Measurements from ENCODE around the gene IGSF23. TPM values are rescaled to one million over a fixed set of nuclear protein-coding genes. Genes with fewer than 3 reads are reported as not detected.

The IGSF23 gene
- total and polyA plus RNA-seq, 4 donors, result 0.47 to 11.4 (median 3.3) TPM

DNA sequence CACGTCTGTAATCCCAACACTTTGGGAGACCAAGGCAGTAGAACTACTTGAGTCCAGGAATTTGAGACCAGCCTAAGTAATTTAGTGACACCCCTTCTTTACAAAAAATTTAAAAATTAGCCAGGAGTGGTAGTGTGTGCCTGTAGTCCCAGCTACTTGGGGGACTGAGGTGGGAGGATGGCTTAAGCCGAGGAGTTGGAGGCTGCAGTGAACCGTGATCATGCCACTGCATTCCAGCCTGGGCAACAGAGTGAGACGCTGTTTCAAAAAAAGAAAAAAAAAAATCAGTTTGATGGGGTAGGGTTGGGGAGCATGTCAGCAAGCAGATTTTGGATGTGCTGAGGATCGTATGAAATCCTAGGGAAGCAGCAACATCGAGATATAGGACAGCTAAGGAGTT lies 62.2 kb downstream of the IGSF23 start:
- Histone ChIP-seq H3K4me3 (ENCODE audit: low read depth in 1 of 3, low read length in 3 of 3) (no peak overlapping the region), H3K27ac (ENCODE audit: low read depth in 1 of 2, low read length in 2 of 2) (no peak overlapping the region), H3K9me3 (ENCODE audit: control insufficient read depth in 4 of 4, low read length in 3 of 4) (no peaks in the 10 kb centered on the region), H3K36me3 (ENCODE audit: control insufficient read depth in 4 of 4, insufficient read depth in 3 of 4, low read depth in 1 of 4, low read length in 3 of 4) (peaks cover 0 to 8% (median 3%) of the 10 kb centered on the region in 4 donors), H3K9ac (ENCODE audit: low read depth in 1 of 2, low read length in 2 of 2) (no peak overlapping the region), H3K27me3 (ENCODE audit: control insufficient read depth in 4 of 4, insufficient read depth in 4 of 4, low read length in 3 of 4) (no peaks in the 10 kb centered on the region), H3K4me1 (ENCODE audit: control insufficient read depth in 4 of 4, insufficient read depth in 4 of 4, low read length in 3 of 4) (no peaks in the 10 kb centered on the region)
- no peak for DNase-seq (ENCODE audit: low spot score)
- no peak for TF ChIP-seq RXRA (IDR thresholded peaks at IDR 0.05)
- no peak for TF ChIP-seq FOXA2 (IDR thresholded peaks at IDR 0.05)
- no peak for TF ChIP-seq GABPA (IDR thresholded peaks at IDR 0.05 in 1 of 2, conservative IDR thresholded peaks at IDR 0.05 in 1 of 2)
- TF ChIP-seq JUND (IDR thresholded peaks at IDR 0.05), result no peak
- TF ChIP-seq YY1 (IDR thresholded peaks at IDR 0.05), result no peak
- TF ChIP-seq, protein P1, sequence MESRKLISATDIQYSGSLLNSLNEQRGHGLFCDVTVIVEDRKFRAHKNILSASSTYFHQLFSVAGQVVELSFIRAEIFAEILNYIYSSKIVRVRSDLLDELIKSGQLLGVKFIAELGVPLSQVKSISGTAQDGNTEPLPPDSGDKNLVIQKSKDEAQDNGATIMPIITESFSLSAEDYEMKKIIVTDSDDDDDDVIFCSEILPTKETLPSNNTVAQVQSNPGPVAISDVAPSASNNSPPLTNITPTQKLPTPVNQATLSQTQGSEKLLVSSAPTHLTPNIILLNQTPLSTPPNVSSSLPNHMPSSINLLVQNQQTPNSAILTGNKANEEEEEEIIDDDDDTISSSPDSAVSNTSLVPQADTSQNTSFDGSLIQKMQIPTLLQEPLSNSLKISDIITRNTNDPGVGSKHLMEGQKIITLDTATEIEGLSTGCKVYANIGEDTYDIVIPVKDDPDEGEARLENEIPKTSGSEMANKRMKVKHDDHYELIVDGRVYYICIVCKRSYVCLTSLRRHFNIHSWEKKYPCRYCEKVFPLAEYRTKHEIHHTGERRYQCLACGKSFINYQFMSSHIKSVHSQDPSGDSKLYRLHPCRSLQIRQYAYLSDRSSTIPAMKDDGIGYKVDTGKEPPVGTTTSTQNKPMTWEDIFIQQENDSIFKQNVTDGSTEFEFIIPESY (IDR thresholded peaks at IDR 0.05), result no peak
- TF ChIP-seq, protein P2, sequence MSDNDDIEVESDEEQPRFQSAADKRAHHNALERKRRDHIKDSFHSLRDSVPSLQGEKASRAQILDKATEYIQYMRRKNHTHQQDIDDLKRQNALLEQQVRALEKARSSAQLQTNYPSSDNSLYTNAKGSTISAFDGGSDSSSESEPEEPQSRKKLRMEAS (IDR thresholded peaks at IDR 0.05), result no peak
- no peak for TF ChIP-seq EGR1 (IDR thresholded peaks at IDR 0.05; ENCODE audit: low read depth in 2 of 2)
- no peak for TF ChIP-seq HNF4G (IDR thresholded peaks at IDR 0.05)
- TF ChIP-seq NR2F2 (IDR thresholded peaks at IDR 0.05), result no peak
- TF ChIP-seq RAD21 (IDR thresholded peaks at IDR 0.05), result no peak
- no peak for TF ChIP-seq HNF4A (conservative IDR thresholded peaks at IDR 0.05)
- no peak for TF ChIP-seq REST (IDR thresholded peaks at IDR 0.05)
- 97% methylated on average over 6 of the region's 6 CpGs for WGBS

DNA sequence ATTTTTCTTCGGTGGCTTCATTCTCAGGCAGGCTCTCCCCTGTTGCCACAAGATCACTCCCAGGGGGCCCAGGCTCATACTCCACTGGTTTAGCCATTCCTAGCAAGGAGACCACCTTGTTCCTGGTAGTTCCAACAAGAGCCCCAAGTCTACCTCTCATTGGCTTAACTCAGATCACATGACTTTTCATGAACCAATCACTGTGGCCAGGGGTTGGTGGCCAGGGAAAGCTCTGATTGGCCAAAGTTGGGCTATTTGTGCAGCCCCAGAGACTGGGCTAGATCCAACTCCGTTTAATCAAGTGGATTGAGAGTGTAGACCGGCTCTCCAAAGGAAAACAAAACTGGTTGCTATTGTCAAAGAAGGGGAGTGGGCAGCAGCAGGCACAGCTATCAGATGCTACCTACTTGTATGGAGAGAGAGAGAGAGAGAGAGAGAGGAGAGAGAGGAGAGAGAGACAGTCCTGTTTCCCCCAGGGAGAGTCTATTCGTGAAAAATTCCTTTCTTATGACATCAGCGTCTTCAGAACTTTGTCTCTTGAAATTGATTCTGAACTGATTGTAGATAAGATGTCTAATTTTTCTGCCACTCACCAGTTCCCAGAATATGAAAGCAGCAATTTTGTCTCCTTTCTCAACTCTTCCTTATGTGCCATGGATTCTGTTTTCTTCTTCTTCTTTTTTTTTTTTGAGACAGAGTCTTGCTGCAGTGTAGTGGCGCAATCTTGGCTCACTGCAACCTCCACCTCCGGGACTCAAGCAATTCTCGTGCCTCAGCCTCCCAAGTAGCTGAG lies 63.9 kb downstream of the IGSF23 start:
- H3K27me3 ChIP-seq (ENCODE audit: control insufficient read depth in 4 of 4, insufficient read depth in 4 of 4, low read length in 3 of 4), result no peaks in the 10 kb centered on the region
- no peak overlapping the region for H3K4me3 ChIP-seq (ENCODE audit: low read depth in 1 of 3, low read length in 3 of 3)
- H3K9me3 ChIP-seq (ENCODE audit: control insufficient read depth in 4 of 4, low read length in 3 of 4), result no peaks in the 10 kb centered on the region
- no peak for DNase-seq (ENCODE audit: low spot score)
- peaks cover 0 to 2% (median 0%) of the 10 kb centered on the region in 4 donors for H3K4me1 ChIP-seq (ENCODE audit: control insufficient read depth in 4 of 4, insufficient read depth in 4 of 4, low read length in 3 of 4)
- no peak overlapping the region for H3K9ac ChIP-seq (ENCODE audit: low read depth in 1 of 2, low read length in 2 of 2)
- peaks cover 0 to 11% (median 3%) of the 10 kb centered on the region in 4 donors for H3K36me3 ChIP-seq (ENCODE audit: control insufficient read depth in 4 of 4, insufficient read depth in 3 of 4, low read depth in 1 of 4, low read length in 3 of 4)
- no peak overlapping the region for H3K27ac ChIP-seq (ENCODE audit: low read depth in 1 of 2, low read length in 2 of 2)
- 80% methylated on average over 8 of the region's 8 CpGs for WGBS
- no peak for TF ChIP-seq HNF4G (IDR thresholded peaks at IDR 0.05)
- TF ChIP-seq, protein P1 (IDR thresholded peaks at IDR 0.05), result no peak
- no peak for TF ChIP-seq RAD21 (IDR thresholded peaks at IDR 0.05)
- TF ChIP-seq JUND (IDR thresholded peaks at IDR 0.05), result no peak
- no peak for TF ChIP-seq HNF4A (conservative IDR thresholded peaks at IDR 0.05)
- TF ChIP-seq GABPA (IDR thresholded peaks at IDR 0.05 in 1 of 2, conservative IDR thresholded peaks at IDR 0.05 in 1 of 2), result no peak
- TF ChIP-seq TAF1 (conservative IDR thresholded peaks at IDR 0.05), result no peak
- no peak for TF ChIP-seq RXRA (IDR thresholded peaks at IDR 0.05)
- no peak for TF ChIP-seq FOXA2 (IDR thresholded peaks at IDR 0.05)
- TF ChIP-seq, protein P3, sequence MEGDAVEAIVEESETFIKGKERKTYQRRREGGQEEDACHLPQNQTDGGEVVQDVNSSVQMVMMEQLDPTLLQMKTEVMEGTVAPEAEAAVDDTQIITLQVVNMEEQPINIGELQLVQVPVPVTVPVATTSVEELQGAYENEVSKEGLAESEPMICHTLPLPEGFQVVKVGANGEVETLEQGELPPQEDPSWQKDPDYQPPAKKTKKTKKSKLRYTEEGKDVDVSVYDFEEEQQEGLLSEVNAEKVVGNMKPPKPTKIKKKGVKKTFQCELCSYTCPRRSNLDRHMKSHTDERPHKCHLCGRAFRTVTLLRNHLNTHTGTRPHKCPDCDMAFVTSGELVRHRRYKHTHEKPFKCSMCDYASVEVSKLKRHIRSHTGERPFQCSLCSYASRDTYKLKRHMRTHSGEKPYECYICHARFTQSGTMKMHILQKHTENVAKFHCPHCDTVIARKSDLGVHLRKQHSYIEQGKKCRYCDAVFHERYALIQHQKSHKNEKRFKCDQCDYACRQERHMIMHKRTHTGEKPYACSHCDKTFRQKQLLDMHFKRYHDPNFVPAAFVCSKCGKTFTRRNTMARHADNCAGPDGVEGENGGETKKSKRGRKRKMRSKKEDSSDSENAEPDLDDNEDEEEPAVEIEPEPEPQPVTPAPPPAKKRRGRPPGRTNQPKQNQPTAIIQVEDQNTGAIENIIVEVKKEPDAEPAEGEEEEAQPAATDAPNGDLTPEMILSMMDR (IDR thresholded peaks at IDR 0.05; ENCODE audit: low read depth, low read length, missing input control), result no peak
- no peak for TF ChIP-seq YY1 (IDR thresholded peaks at IDR 0.05)
- TF ChIP-seq NR2F2 (IDR thresholded peaks at IDR 0.05), result no peak
- no peak for TF ChIP-seq REST (IDR thresholded peaks at IDR 0.05)
- no peak for TF ChIP-seq FOXA1 (IDR thresholded peaks at IDR 0.05)

All from liver (tissue), 9 donors.